ENCODE measurements around the gene PHF24. TPM values are rescaled to one million over a fixed set of nuclear protein-coding genes. Genes with fewer than 3 reads are reported as not detected.

PHF24 gene
- total and polyA plus RNA-seq, 2 of the 13 experiments (the other 11 are each of a cell fraction or from before 2014, with no cell fraction given): 0.05 TPM; not detected in 1

DNA sequence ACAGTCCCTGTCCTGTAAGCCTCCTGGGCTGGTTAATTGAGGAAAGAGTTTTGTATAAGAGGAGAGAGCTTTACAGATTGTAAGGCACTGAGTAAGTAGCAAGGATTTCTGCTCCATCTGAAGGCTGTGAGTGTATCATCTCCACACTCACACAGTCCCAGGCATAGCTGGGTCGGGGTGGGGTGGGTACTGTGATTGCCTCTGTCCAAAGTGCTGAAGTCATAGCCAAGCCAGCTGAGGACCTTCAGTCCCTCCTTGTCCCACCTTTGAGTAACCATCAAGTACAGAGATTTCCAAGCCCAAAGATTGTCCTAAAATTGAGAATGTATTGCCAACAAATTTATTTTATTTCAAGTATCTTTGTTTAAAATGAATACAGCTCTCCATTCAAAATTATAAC is 26.0 kb downstream of the PHF24 start (continued):
- TF ChIP-seq, protein P1, sequence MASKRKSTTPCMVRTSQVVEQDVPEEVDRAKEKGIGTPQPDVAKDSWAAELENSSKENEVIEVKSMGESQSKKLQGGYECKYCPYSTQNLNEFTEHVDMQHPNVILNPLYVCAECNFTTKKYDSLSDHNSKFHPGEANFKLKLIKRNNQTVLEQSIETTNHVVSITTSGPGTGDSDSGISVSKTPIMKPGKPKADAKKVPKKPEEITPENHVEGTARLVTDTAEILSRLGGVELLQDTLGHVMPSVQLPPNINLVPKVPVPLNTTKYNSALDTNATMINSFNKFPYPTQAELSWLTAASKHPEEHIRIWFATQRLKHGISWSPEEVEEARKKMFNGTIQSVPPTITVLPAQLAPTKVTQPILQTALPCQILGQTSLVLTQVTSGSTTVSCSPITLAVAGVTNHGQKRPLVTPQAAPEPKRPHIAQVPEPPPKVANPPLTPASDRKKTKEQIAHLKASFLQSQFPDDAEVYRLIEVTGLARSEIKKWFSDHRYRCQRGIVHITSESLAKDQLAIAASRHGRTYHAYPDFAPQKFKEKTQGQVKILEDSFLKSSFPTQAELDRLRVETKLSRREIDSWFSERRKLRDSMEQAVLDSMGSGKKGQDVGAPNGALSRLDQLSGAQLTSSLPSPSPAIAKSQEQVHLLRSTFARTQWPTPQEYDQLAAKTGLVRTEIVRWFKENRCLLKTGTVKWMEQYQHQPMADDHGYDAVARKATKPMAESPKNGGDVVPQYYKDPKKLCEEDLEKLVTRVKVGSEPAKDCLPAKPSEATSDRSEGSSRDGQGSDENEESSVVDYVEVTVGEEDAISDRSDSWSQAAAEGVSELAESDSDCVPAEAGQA (IDR thresholded peaks at IDR 0.05; ENCODE audit: low read depth): no peak
- TF ChIP-seq, protein P1 (CRISPR knock-in tag; IDR thresholded peaks at IDR 0.05; ENCODE audit: borderline replicate concordance): no peak
- 0 out of 2 replicates have a peak, but pooled peaks have one; percentile 23 for TF ChIP-seq ZNF232 (CRISPR knock-in tag; IDR thresholded peaks at IDR 0.05; ENCODE audit: borderline replicate concordance)

DNA sequence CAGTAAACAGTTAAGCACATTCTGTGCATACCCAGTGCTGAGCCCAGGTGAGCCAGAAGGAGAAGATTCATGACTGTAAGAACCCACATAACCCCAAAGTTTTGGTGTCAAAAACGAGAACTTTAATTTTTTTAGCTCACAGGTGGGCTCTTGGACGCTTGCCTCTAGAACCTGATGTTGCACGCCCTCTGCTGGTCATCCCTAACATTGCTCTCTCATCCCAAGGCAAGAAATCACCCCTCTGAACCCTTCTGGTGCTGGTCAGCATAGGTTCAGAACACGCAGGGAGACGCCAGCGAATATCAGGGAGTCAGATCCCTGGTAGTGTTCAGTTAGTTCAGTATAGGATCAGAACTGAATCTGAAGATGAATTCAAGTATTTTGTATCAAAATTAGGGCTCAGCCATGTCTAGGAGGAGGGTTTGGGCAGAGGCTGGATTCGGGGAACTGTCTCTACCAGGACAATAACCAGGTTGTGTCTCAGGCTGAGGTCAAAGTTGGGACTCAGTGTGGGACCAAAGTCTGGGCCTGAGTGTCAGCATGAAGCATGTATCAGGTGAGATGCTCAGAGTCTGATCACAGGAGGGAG is 27.3 kb downstream of the PHF24 start:
- Histone ChIP-seq H3K27ac (ENCODE audit: extremely low read length, insufficient read depth, low read length) (no peak overlapping the region), H3K4me2 (ENCODE audit: low read depth, low read length) (no peak overlapping the region), H3K27me3 (ENCODE audit: control insufficient read depth in 1 of 2, insufficient read depth in 2 of 2, low read length in 2 of 2) (peaks cover 0 to 17% of the 10 kb centered on the region in 2 experiments; a peak in 4 of 5 replicates), H2AFZ (ENCODE audit: low read length) (no peak overlapping the region), H3K9ac (ENCODE audit: insufficient read depth, low read depth, low read length) (no peak overlapping the region), H3K4me1 (ENCODE audit: insufficient read depth, low read length) (peaks cover 5% of the 10 kb centered on the region; the same call in 1 of the 2 replicates), H4K20me1 (ENCODE audit: insufficient read depth, low read length) (no peaks in the 10 kb centered on the region), H3K9me3 (ENCODE audit: low read length) (no peaks in the 10 kb centered on the region), H3K79me2 (ENCODE audit: insufficient read depth, low read length) (no peaks in the 10 kb centered on the region), H3K36me3 (replicated peaks in 1 of 2; ENCODE audit: control insufficient read depth in 1 of 2, insufficient read depth in 2 of 2, low read length in 2 of 2) (no peaks in the 10 kb centered on the region), H3K4me3 (replicated peaks in 1 of 3; ENCODE audit: insufficient read depth in 1 of 3, low read depth in 2 of 3, low read length in 3 of 3) (no peak overlapping the region)
- WGBS (ENCODE audit: low lambda C conversion rate): 0% methylated on average over 6 of the region's 7 CpGs
- intact Hi-C loops (cut with micrococcal nuclease; ENCODE audit: unreplicated experiment) (no loop called here), in situ Hi-C loops (cut with HindIII; ENCODE audit: extremely low pct_ligation_motif_present, low pct_unique_long_range_greater_than_20kb) (loop anchor here (5.0 kb wide), 1 partner anchor 93 kb away; no protein-coding TSS in a partner anchor)
- peak; percentile 89 for FAIRE-seq
- DNase-seq (ENCODE audit: low spot score): peak; percentile 57
- ChIA-PET CTCF (ENCODE audit: low intra/inter-chr PET ratio, low total read pairs) (interaction anchor here (1.1 to 2.0 kb wide), 4 partner anchors 84 to 225 kb away, joined by 3 to 11 read pairs (median 4); no protein-coding TSS in a partner anchor), POLR2A (interaction anchor here (0.7 kb wide), 1 partner anchor 86 kb away, joined by 3 read pairs; no protein-coding TSS in a partner anchor)
- no TSS peak for BruUV-seq (replicated peaks)
- no peak for ATAC-seq
- TF ChIP-seq RAD21 (CRISPR knock-in tag; IDR thresholded peaks at IDR 0.05) (peak; percentile 25; the same call in 1 of the 2 replicates), SMC3 (IDR thresholded peaks at IDR 0.05; ENCODE audit: low read length) (peak; percentile 76), ADNP (CRISPR knock-in tag; IDR thresholded peaks at IDR 0.05) (no peak), KLF11 (CRISPR knock-in tag; IDR thresholded peaks at IDR 0.05) (no peak), MIER2 (CRISPR knock-in tag; IDR thresholded peaks at IDR 0.05) (peak; percentile 87; the same call in 1 of the 2 replicates), SMAD3 (CRISPR knock-in tag; IDR thresholded peaks at IDR 0.05) (no peak)
- TF ChIP-seq, protein P2, sequence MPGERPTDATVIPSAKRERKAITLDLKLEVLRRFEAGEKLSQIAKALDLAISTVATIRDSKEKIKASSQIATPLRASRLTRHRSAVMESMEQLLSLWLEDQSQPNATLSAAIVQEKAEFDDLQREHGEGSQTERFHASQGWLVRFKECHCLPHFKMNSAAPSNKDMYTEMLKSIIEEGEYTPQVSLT (CRISPR knock-in tag; IDR thresholded peaks at IDR 0.05; ENCODE audit: borderline replicate concordance, low read depth): no peak
- TF ChIP-seq, protein P3, sequence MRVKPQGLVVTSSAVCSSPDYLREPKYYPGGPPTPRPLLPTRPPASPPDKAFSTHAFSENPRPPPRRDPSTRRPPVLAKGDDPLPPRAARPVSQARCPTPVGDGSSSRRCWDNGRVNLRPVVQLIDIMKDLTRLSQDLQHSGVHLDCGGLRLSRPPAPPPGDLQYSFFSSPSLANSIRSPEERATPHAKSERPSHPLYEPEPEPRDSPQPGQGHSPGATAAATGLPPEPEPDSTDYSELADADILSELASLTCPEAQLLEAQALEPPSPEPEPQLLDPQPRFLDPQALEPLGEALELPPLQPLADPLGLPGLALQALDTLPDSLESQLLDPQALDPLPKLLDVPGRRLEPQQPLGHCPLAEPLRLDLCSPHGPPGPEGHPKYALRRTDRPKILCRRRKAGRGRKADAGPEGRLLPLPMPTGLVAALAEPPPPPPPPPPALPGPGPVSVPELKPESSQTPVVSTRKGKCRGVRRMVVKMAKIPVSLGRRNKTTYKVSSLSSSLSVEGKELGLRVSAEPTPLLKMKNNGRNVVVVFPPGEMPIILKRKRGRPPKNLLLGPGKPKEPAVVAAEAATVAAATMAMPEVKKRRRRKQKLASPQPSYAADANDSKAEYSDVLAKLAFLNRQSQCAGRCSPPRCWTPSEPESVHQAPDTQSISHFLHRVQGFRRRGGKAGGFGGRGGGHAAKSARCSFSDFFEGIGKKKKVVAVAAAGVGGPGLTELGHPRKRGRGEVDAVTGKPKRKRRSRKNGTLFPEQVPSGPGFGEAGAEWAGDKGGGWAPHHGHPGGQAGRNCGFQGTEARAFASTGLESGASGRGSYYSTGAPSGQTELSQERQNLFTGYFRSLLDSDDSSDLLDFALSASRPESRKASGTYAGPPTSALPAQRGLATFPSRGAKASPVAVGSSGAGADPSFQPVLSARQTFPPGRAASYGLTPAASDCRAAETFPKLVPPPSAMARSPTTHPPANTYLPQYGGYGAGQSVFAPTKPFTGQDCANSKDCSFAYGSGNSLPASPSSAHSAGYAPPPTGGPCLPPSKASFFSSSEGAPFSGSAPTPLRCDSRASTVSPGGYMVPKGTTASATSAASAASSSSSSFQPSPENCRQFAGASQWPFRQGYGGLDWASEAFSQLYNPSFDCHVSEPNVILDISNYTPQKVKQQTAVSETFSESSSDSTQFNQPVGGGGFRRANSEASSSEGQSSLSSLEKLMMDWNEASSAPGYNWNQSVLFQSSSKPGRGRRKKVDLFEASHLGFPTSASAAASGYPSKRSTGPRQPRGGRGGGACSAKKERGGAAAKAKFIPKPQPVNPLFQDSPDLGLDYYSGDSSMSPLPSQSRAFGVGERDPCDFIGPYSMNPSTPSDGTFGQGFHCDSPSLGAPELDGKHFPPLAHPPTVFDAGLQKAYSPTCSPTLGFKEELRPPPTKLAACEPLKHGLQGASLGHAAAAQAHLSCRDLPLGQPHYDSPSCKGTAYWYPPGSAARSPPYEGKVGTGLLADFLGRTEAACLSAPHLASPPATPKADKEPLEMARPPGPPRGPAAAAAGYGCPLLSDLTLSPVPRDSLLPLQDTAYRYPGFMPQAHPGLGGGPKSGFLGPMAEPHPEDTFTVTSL (CRISPR knock-in tag; IDR thresholded peaks at IDR 0.05; ENCODE audit: borderline replicate concordance): no peak
